Psoas muscle (tissue), 8 donors: ENCODE measurements around the gene ASB2. TPM values are rescaled to one million over a fixed set of nuclear protein-coding genes. Genes with fewer than 3 reads are reported as not detected.

Source experiments
- ATAC-seq, 4 donors: fragments of 200-7000 bp; cut with Tn5 transposase; one replicate each; pipeline ENCODE4 v1.9.1; 2020; ENCODE audit warnings: moderate library complexity in 3 of 4, mild to moderate bottlenecking in 2 of 4
- DNase-seq, 2 donors: peaks; one replicate each; pipeline ENCODE4 v3.0.0-alpha.2; 2020
- H3K27ac ChIP-seq: fragments of 200-600 bp; one replicate; pipeline ENCODE4 v1.8.0; 2022
- H3K27me3 ChIP-seq, 3 donors: fragments of 200-600 bp in 1 of 3; one replicate each; pipeline versions ENCODE4 v1.6.1 to v1.8.0; 2013 to 2022; ENCODE audit warnings: low read length in 2 of 3, mild to moderate bottlenecking in 2 of 3, moderate library complexity in 1 of 3; ENCODE audit not compliant: insufficient read depth in 3 of 3
- H3K36me3 ChIP-seq, 2 donors: fragments of 200-600 bp in 1 of 2; one replicate each; pipeline versions ENCODE4 v1.6.1 to v1.8.0; 2013 to 2022; ENCODE audit warnings: low read depth in 1 of 2, mild to moderate bottlenecking in 1 of 2, moderate library complexity in 1 of 2; ENCODE audit not compliant: insufficient read depth in 1 of 2
- H3K4me1 ChIP-seq: fragments of 200-600 bp; one replicate; pipeline ENCODE4 v1.8.0; 2022
- H3K4me3 ChIP-seq: fragments of 200-600 bp; one replicate; pipeline ENCODE4 v1.8.0; 2022; ENCODE audit warnings: mild to moderate bottlenecking
- H3K9me3 ChIP-seq: fragments of 200-600 bp; one replicate; pipeline ENCODE4 v1.8.0; 2022
- WGBS, 3 donors: extraction: QIAGEN DNeasy Blood & Tissue Kit; methylation state at CpG; one replicate each; pipeline versions ENCODE4 v1.1.6 to v1.1.7; 2013; 5-methylcytosine and 5-hydroxymethylcytosine counted together
- intact Hi-C, 2 donors: fragments of 100-400 bp; cut with DNase I; formaldehyde crosslinking; loops; one replicate each; pipeline versions ENCODE4 v1.11.0 to v1.14.2; 2022
- polyA plus RNA-seq, 3 donors: library from polyadenylated mRNA; stranded (reverse); fragments of 200-250 nt; gene quantifications; one replicate each; pipeline ENCODE4 v1.2.3, GENCODE V29; 2013
- total RNA-seq, 4 donors: library from RNA; stranded (reverse); fragmentation: NEBNext Ultra II Directional in 2 of 4; extraction: Animal tissue kit (Norgen Biotek cat#: 25700) in 2 of 4; gene quantifications; one replicate each; pipeline versions ENCODE4 v1.2.1 to v1.2.4, GENCODE V29; 2021 to 2023
- TF ChIP-seq, protein P1 (sequence below): fragments of 200-600 bp; IDR thresholded peaks from one replicate; pipeline ENCODE4 v1.8.0; 2022; ENCODE audit warnings: antibody characterized with exemption
- donor health status: healthy with polysubstance abuse.
- donor health status: DM: no; HTN: no; CAD: no; lungs with moderate emphysema.
- donor health status: Bipolar disorder and iron deficiency.
- donor health status: healthy.
- donor health status: DM: yes; HTN: yes; CAD: no.
- donor health status: DM: no; HTN: no; CAD: no.
- donor health status: DM: no; HTN: no; CAD: no.
- donor health status: DM: yes; HTN: yes; CAD: no.

The ASB2 gene
- total and polyA plus RNA-seq, 7 donors: 41.2 to 460 (median 230) TPM

DNA sequence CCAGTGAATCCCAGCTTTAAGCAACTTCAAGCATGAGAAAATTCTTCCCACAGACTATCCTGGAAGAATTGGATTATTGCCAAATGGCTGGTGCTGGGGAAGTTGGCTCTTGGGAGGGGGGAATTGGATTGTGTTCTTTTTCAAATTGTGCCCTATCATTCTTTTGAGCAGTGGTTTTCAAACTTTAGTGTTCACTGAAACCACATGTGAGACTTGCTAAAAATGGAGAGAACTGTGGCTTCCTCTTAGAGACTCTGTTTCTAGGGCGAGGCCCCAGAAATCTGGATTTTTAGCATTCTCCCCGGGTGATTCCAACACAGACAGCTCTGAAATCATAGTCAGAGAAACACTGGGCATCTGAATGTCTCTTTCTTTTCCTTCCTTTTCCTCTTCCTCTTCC, 35.4 kb upstream of the ASB2 start:
- peaks cover 7% of the 10 kb centered on the region for H3K4me1 ChIP-seq

DNA sequence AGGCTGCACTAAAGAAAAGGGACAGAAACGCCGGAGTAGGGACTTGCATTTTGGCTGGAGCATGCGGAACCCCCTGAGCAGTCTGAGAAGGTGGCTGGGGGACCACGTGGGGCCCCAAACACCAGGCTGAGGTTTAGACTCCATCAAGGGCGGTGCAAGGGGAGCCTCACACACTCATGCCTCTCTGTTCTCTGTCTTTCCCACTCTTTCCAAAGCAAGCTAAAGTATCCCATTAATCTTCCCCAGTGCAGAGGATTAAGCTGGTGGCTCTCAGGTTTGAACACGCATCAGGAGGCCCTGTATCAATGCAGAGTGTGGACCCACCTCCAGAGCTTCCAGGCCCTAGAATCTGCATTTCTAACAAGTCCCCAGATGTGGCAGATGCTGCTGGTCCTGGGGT, 34.3 kb upstream of the ASB2 start:
- intact Hi-C loops: no loop called here
- Histone ChIP-seq H3K27me3 (no peaks in the 10 kb centered on the region), H3K4me3 (no peak overlapping the region), H3K27ac (no peak overlapping the region), H3K4me1 (peaks cover 7% of the 10 kb centered on the region), H3K36me3 (no peaks in the 10 kb centered on the region), H3K9me3 (no peaks in the 10 kb centered on the region)
- DNase-seq: peak in 1 of 2 donors; percentile 15
- TF ChIP-seq, protein P1, sequence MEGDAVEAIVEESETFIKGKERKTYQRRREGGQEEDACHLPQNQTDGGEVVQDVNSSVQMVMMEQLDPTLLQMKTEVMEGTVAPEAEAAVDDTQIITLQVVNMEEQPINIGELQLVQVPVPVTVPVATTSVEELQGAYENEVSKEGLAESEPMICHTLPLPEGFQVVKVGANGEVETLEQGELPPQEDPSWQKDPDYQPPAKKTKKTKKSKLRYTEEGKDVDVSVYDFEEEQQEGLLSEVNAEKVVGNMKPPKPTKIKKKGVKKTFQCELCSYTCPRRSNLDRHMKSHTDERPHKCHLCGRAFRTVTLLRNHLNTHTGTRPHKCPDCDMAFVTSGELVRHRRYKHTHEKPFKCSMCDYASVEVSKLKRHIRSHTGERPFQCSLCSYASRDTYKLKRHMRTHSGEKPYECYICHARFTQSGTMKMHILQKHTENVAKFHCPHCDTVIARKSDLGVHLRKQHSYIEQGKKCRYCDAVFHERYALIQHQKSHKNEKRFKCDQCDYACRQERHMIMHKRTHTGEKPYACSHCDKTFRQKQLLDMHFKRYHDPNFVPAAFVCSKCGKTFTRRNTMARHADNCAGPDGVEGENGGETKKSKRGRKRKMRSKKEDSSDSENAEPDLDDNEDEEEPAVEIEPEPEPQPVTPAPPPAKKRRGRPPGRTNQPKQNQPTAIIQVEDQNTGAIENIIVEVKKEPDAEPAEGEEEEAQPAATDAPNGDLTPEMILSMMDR: no peak
- WGBS, 3 donors: 86 to 93% (median 88%) methylated on average over 6 of the region's 6 CpGs
- ATAC-seq: peak in 1 of 4 donors; percentile 16

More for the DNA sequence above, 35.4 kb upstream of the ASB2 start:
- DNase-seq (no peak), ATAC-seq (no peak)
- no peak overlapping the region for H3K4me3 ChIP-seq
- H3K27me3 ChIP-seq: no peaks in the 10 kb centered on the region
- no peaks in the 10 kb centered on the region for H3K36me3 ChIP-seq
- intact Hi-C loops: no loop called here
- TF ChIP-seq, protein P1: no peak
- 59 to 81% (median 64%) methylated on average over 2 of the region's 2 CpGs for WGBS, 3 donors
- H3K9me3 ChIP-seq: no peaks in the 10 kb centered on the region
- no peak overlapping the region for H3K27ac ChIP-seq

DNA sequence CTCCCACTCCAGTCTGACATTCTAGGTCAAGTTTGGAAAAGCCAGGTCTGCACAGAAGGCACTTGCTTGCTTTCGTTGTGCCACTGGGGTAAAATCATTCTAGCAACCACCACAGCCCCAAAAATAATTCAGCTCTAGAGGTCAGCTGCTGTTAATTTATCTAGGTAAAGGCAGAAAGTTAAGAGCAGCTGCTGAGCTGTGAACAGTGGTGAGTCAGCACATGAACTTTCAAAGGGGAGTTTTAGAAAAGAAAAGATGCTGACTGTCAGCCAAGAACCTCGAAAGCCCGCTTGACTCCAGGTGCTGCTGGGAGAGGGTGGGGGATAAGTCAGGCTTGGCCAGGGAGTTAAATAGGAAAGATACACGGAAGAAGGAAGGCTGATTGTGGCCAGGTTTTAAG, 33.4 kb upstream of the ASB2 start:
- intact Hi-C loops: no loop called here
- DNase-seq (peak in 1 of 2 donors; percentile 20), ATAC-seq (peak in 3 of 4 donors; percentile 29 to 55 (median 42))
- Histone ChIP-seq H3K4me3 (no peak overlapping the region), H3K4me1 (peaks cover 7% of the 10 kb centered on the region), H3K9me3 (no peaks in the 10 kb centered on the region), H3K36me3 (peaks cover 0 to 4% of the 10 kb centered on the region in 2 donors), H3K27ac (no peak overlapping the region), H3K27me3 (no peaks in the 10 kb centered on the region)
- 16 to 27% (median 19%) methylated on average over 4 of the region's 4 CpGs for WGBS, 3 donors
- TF ChIP-seq, protein P1: no peak

DNA sequence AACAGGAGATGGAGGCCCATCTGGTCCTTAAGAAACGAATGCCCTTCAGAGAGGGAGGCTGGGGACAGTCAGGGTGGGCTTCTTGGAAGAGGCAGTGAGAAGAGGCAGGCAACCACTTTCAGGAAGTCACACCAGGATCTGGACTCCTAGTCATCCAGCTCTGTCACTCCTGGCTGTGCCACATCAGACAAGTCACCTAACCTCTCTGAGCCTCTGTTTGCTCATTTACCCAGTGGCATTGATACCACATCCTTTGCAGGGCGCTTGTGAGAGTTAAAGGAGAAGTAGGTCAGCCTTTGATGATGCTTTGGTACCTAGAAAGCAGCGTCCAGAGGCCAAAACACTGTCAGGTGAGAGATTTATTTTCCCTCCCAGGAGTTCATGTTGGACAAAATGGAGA, 31.9 kb upstream of the ASB2 start:
- H3K4me3 ChIP-seq: no peak overlapping the region
- no peak for ATAC-seq
- H3K27ac ChIP-seq: no peak overlapping the region
- intact Hi-C loops: no loop called here
- H3K4me1 ChIP-seq: peaks cover 7% of the 10 kb centered on the region
- no peaks in the 10 kb centered on the region for H3K27me3 ChIP-seq
- H3K36me3 ChIP-seq: peaks cover 0 to 4% of the 10 kb centered on the region in 2 donors
- TF ChIP-seq, protein P1: no peak
- DNase-seq: no peak
- 70 to 85% (median 81%) methylated on average over 3 of the region's 3 CpGs for WGBS, 3 donors
- H3K9me3 ChIP-seq: no peaks in the 10 kb centered on the region

DNA sequence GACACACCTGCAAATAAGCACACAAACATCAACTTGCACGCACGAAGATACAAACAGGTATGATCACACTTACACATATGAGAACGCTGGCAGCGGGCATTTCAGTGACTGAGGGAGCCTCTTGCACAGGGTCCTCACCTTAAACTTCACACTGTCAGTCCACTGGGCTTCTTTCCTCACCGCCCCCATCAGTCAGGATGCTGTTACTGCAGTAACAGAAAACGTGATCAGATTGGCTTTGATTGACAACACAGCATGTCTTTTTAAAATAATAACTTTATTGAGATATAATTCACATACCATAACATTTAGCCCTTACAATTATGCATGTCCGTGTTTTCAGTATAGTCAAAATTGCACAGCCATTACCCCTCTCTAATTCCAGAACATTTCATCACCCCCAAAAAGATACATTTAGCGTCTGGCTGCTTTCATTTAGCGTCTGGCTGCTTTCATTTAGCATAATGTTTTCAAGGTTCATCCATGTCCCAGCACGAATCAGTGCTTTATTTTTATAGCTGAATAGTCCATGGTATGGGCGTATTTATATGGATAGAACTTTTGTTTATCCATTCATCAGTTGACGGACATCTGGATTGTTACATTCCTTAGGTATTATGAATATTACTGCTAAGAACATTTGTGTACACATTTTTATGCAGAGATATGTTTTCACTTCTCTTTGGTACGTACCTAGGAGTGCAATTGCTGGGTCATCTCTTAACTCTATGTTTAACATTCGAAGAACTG, 29.1 kb upstream of the ASB2 start:
- H3K4me3 ChIP-seq: no peak overlapping the region
- TF ChIP-seq, protein P1: peak; percentile 23
- 62 to 65% (median 64%) methylated on average over 14 of the region's 14 CpGs for WGBS, 3 donors

More for the DNA sequence above, 29.1 kb upstream of the ASB2 start:
- no peak for ATAC-seq
- no peak overlapping the region for H3K27ac ChIP-seq
- H3K27me3 ChIP-seq: no peaks in the 10 kb centered on the region
- H3K36me3 ChIP-seq: peaks cover 0 to 4% of the 10 kb centered on the region in 2 donors
- intact Hi-C loops: no loop called here
- DNase-seq: no peak
- no peaks in the 10 kb centered on the region for H3K9me3 ChIP-seq
- H3K4me1 ChIP-seq: peaks cover 15% of the 10 kb centered on the region
